HG03439 (cell line): Measurements from ENCODE around the gene ZNF32.
"Not testable (repeated sequence)": the region's sequence is repeated elsewhere in the genome, so short reads cannot be mapped to it uniquely, and the experiment has no call there.

Experiments used
- ATAC-seq: cut with Tn5 transposase; IDR thresholded peaks from one replicate; pipeline ENCODE4 v1.9.1; 2021; ENCODE audit warnings: mild to moderate bottlenecking, moderate library complexity; ENCODE audit not compliant: unreplicated experiment

ZNF32 gene

GRCh38 chr10:43635816-43636215 is 12.9 kb downstream of the ZNF32 start:
- ATAC-seq: not testable (repeated sequence)

- ATAC-seq: no peak
Measured at GRCh38 chr10:43628956-43629355, 19.7 kb downstream of the ZNF32 start.

GRCh38 chr10:43627942-43628341 is 20.7 kb downstream of the ZNF32 start:
- no peak for ATAC-seq

GRCh38 chr10:43623351-43623750 is 25.3 kb downstream of the ZNF32 start:
- ATAC-seq: no peak

GRCh38 chr10:43622038-43622437 is 26.6 kb downstream of the ZNF32 start:
- ATAC-seq: no peak

GRCh38 chr10:43619368-43619767 is 29.3 kb downstream of the ZNF32 start:
- ATAC-seq: no peak

GRCh38 chr10:43616697-43617370 is 31.8 kb downstream of the ZNF32 start:
- no peak for ATAC-seq

- no peak for ATAC-seq
Measured at GRCh38 chr10:43610636-43611035, 38.0 kb downstream of the ZNF32 start.

GRCh38 chr10:43607199-43607573 is 41.5 kb downstream of the ZNF32 start:
- no peak for ATAC-seq

GRCh38 chr10:43606323-43607198 is 42.1 kb downstream of the ZNF32 start, which contains the start of gene ZNF485:
Gene ZNF485, plus strand, starts transcription at chr10:43606438. Its CDS starts 613 bp downstream, at chr10:43607051.
- ATAC-seq: peak; percentile 92

- ATAC-seq: no peak
Measured at GRCh38 chr10:43605850-43606322, 42.8 kb downstream of the ZNF32 start.

- not testable (repeated sequence) for ATAC-seq
Measured at GRCh38 chr10:43601576-43601975, 47.1 kb downstream of the ZNF32 start.

GRCh38 chr10:43599333-43599732 is 49.3 kb downstream of the ZNF32 start:
- no peak for ATAC-seq

GRCh38 chr10:43598446-43598845 is 50.2 kb downstream of the ZNF32 start:
- ATAC-seq: no peak

GRCh38 chr10:43596546-43596945 is 52.1 kb downstream of the ZNF32 start:
- ATAC-seq: no peak

- no peak for ATAC-seq
Measured at GRCh38 chr10:43595739-43596298, 52.9 kb downstream of the ZNF32 start.

- peak; percentile 97 for ATAC-seq
Measured at GRCh38 chr10:43594944-43595589, 53.6 kb downstream of the ZNF32 start.
